GM19455 (cell line): Measurements from ENCODE around the gene KCNQ4.

Experiments used
- ATAC-seq: cut with Tn5 transposase; IDR thresholded peaks from one replicate; pipeline ENCODE4 v1.9.1; 2021; ENCODE audit not compliant: unreplicated experiment

Gene KCNQ4

GRCh38 chr1:40783001-40783905, at the start of gene KCNQ4:
Gene KCNQ4 (plus strand): TSS chr1:40783787. CDS start chr1:40784094, 307 bp downstream.
- ATAC-seq: no peak

GRCh38 chr1:40734882-40735628, 48.5 kb upstream of the KCNQ4 start:
- ATAC-seq: no peak

GRCh38 chr1:40736085-40736531, 47.5 kb upstream of the KCNQ4 start:
- ATAC-seq: no peak

GRCh38 chr1:40738831-40739230, 44.8 kb upstream of the KCNQ4 start:
- no peak for ATAC-seq

- ATAC-seq: no peak
Observed at GRCh38 chr1:40739455-40740008, 44.1 kb upstream of the KCNQ4 start.

DNA sequence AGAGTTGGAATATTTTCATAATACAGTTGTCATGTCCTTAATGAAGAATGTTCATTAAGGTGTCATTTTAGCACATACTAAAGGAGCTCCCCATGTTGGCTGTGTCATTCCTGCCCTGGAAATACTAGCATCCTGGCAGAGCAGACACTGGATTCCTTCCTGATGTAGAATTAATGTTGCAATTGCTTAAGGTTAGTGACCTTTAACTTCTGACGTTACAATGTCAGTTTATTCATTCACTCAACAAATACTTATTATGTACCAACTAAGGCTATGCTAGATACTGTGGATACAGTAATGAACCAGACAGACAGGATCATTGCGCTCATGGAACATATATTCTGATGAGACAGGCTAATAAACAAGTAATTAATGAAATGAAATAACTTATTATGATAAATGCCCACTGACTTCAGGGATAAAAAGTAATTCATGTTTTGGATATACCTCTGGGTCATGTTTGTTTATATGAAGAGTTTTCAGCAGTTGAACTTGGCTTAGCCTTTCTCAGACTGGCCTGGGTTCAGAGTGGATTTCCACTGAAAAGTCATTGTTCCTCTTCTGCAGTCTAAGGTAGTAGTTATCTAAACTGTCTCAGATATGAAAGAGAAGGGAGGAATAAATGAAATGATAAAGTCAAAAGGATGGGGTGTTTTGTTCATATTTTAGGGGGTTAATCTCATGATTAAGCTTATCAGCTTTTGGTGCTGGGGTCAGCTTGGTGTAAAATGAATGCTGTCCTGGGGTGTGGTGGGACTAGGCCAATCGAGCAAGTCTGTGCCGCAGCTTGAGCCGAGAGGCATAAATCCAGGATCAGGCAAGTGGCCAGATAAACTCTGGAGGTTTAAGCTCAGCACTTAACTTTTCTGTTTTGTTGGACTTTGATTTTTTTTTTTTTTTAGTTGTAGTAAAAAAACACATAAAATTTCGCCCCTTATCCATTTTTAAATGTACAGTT, 43.3 kb upstream of the KCNQ4 start:
- ATAC-seq: no peak

GRCh38 chr1:40740997-40741736, 42.4 kb upstream of the KCNQ4 start:
- no peak for ATAC-seq

DNA sequence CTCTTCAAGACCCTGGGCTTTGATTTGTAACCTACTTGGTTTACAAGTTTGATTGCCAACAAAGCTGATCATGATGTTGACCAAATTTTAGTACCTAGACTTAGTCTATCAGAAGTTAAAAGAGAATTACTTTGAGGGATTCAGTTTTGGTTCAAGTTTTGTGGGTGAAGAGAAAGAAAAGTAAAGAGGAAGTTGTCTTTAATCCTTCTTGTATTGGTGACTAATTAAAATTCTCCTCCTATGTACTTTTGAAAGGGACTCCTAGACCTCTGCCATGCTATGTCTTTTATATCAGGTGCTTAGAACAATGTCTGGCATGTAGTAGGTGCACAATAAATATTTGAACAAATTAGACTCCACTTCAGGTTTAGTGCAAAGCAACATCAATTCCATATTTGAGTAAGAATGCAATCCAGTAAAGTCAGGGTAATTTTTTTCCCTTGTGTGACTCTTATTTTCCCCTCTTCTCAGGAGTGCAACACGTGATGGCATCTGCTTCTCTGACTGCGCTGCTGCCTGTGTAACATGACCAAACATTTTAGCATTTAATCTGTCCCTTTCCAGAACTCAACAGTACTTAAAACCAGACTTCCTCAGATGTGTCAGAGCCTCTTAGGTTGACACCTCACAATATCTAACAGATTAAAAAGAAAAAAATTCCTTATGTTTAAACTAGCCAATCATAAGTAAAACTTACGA, 41.1 kb upstream of the KCNQ4 start:
- ATAC-seq: no peak

- no peak for ATAC-seq
Observed at GRCh38 chr1:40743452-40743851, 40.1 kb upstream of the KCNQ4 start.

DNA sequence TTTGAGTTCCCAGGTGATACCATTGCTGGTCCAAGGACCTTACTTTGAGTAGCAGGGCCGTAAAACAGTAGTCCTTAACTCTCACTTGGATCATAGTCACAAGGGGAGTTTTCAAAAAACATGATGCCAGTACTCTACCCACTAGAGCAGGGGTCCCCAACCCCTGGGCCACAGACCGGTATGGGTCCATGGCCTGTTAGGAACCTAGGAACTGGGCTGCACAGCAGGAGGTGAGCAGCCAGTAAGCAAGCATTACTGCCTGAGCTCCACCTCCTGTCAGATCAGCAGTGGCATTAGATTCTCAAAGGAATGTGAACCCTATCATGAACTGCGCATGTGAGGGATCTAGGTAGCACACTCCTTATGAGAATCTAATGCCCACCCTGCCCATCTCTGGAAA, 39.7 kb upstream of the KCNQ4 start:
- ATAC-seq: no peak

GRCh38 chr1:40745176-40745575, 38.4 kb upstream of the KCNQ4 start:
- ATAC-seq: no peak

DNA sequence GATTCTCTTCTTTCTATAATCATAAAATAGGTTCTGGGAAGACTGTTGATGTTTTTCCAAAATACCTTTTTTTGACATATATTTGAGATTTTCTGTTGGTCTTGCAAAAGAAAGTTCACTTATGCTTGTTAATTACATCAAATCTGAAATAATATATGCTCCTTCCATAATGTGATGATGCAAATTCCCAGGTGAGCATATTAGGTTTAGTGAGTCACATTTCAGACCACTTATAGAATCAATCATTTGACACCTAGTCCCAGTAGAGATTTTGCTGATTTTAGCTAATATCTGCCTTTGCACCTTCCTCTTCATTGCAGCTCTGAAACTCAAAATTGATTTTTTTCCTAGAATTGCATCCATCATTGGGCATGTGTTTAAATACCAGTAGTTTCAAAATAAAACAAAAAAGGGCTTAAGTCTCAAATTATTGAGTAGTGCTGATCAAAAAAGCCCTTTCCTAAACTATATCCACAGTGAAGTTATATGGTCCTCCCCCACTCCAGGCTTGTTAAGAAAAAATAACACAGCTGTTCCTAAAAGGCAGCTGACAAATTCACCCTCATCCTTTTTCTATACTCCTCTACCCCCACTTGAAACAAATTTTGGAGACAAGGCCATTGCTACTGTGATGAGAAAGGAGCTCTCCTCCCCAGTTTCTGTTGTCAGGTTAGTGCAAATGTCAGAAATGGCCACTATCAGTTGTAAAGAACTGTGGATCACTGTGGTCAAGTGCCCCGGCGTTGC, 37.1 kb upstream of the KCNQ4 start:
- no peak for ATAC-seq

DNA sequence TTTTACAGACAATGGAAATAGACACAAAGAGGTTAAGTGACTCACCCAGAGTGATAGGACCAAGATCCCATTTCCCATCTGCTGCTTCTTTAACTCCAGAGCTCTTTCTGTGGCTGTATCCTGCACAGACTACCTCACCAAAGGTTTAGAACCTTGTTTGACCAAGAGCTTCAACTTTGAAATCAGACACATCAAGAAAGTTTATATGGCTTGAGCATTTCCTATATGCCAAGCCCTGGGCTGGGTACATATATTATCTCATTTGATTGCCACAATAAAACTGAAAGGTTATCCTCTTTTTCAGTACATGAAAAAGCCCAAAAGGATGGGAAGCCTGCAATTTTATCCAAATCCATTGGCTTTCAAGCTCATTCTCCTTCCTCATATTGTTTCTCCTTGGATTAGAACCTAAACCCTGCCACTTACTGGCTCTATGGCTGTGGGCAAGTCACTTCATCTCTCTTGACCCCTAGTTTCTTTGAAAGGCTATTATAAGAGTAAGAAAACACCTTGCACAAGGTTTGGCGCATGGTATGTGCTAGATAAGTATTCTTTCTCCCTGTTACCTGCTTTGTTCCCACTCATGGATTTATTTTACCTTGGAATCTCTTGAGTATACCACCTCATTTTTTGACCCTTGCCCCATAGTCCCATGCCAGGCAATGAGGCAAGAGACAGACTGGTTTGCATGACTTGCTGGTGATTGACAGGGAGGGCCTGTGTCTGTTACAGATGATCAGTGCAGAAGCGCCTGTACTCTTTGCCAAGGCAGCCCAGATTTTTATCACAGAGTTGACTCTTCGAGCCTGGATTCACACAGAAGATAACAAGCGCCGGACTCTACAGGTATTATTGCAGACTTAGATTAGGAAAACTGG, 34.5 kb upstream of the KCNQ4 start:
- ATAC-seq: no peak

- no peak for ATAC-seq
Observed at GRCh38 chr1:40749817-40750216, 33.8 kb upstream of the KCNQ4 start.

- ATAC-seq: no peak
Observed at GRCh38 chr1:40750451-40750908, 33.1 kb upstream of the KCNQ4 start.

DNA sequence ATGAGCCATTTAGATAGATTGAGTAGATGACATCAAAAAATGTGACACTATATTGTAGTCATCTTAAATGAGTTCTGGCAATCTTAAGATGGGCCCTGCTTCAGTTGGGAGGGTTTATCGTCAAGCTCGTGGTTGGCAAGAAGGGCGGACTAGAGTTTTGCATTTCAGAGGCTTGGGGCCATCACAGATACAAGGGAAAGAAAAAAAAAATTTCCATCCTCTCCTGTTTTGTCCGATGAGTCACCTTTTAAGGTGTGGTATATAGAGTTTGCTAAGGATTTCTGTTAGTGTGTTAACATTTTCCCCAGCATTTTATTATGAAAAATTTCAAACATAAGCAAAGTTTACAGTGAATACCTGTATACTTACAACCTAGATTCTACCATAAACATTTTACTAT, 31.8 kb upstream of the KCNQ4 start:
- no peak for ATAC-seq

- ATAC-seq: no peak
Observed at GRCh38 chr1:40753142-40753882, 30.3 kb upstream of the KCNQ4 start.
